DMS53 treated with DMSO at 0.1 percent for 48 hours (cell line): ENCODE data around the gene DNMBP.

ENCODE experiments used
- DNase-seq: peaks from one replicate; lab custom pipeline; 2025; ENCODE audit not compliant: unreplicated experiment; lab: John Stamatoyannopoulos, UW

DNMBP gene

GRCh38 chr10:100009793-100010676, at the start of gene DNMBP:
TSS of gene DNMBP (minus strand) at chr10:100009947. CDS start at chr10:99972124, 37,823 bp downstream.
- peak; percentile 76 for DNase-seq

- DNase-seq = no peak
These were observed 48.2 kb upstream of the DNMBP start for GRCh38 chr10:100057948-100058347.

- DNase-seq = no peak
These were observed 44.1 kb upstream of the DNMBP start for GRCh38 chr10:100053686-100054460.

GRCh38 chr10:100046021-100046486, 36.3 kb upstream of the DNMBP start:
- DNase-seq = peak; percentile 89

GRCh38 chr10:100045592-100045991, 35.8 kb upstream of the DNMBP start:
- DNase-seq = no peak

GRCh38 chr10:100043796-100044195, 34.0 kb upstream of the DNMBP start:
- no peak for DNase-seq

- DNase-seq = peak; percentile 56
These were observed 33.6 kb upstream of the DNMBP start for GRCh38 chr10:100043344-100043743.

GRCh38 chr10:100041306-100042002, 31.7 kb upstream of the DNMBP start:
- no peak for DNase-seq

GRCh38 chr10:100038561-100039071, 28.9 kb upstream of the DNMBP start:
- DNase-seq = no peak

- DNase-seq = no peak
These were observed 28.1 kb upstream of the DNMBP start for GRCh38 chr10:100037758-100038315.

GRCh38 chr10:100036850-100037249, 27.1 kb upstream of the DNMBP start:
- DNase-seq = no peak

GRCh38 chr10:100033766-100034418, 24.1 kb upstream of the DNMBP start:
- no peak for DNase-seq

GRCh38 chr10:100027416-100027815, 17.7 kb upstream of the DNMBP start:
- no peak for DNase-seq

GRCh38 chr10:100025576-100025975, 15.8 kb upstream of the DNMBP start:
- DNase-seq = peak; percentile 92

- DNase-seq = peak; percentile 78
These were observed 15.0 kb upstream of the DNMBP start for GRCh38 chr10:100024748-100025147.

GRCh38 chr10:100022403-100022802, 12.7 kb upstream of the DNMBP start:
- DNase-seq = no peak

- DNase-seq = peak; percentile 71
These were observed 11.6 kb upstream of the DNMBP start for GRCh38 chr10:100021322-100021721.

- DNase-seq = no peak
These were observed 11.1 kb upstream of the DNMBP start for GRCh38 chr10:100020886-100021253.

GRCh38 chr10:100020142-100020885, 10.6 kb upstream of the DNMBP start:
- peak; percentile 70 for DNase-seq

- DNase-seq = peak; percentile 70
These were observed 10.0 kb upstream of the DNMBP start for GRCh38 chr10:100019787-100020141.
